Measurements from ENCODE around the gene KANSL1.

DNA sequence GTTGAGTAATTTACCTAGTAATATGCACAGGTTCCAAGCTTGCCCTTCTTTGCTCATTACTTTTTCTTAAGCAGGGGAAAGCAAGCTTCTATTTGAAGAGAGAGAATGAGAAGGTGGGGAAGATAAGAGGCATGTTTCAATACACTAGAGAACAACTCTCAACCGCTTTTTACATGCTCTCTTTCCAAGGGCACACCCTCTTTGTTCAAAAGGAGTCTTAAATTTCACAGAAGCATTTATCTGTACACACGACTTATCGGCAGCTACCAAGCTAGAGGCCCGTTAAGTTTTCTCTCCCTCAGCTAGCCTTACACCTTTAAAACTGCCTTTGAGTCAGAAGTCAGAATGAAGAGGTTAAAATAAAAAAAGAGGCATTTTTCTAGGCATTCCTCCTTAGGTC lies 114.6 kb downstream of the KANSL1 start:
- TF ChIP-seq, protein P1, sequence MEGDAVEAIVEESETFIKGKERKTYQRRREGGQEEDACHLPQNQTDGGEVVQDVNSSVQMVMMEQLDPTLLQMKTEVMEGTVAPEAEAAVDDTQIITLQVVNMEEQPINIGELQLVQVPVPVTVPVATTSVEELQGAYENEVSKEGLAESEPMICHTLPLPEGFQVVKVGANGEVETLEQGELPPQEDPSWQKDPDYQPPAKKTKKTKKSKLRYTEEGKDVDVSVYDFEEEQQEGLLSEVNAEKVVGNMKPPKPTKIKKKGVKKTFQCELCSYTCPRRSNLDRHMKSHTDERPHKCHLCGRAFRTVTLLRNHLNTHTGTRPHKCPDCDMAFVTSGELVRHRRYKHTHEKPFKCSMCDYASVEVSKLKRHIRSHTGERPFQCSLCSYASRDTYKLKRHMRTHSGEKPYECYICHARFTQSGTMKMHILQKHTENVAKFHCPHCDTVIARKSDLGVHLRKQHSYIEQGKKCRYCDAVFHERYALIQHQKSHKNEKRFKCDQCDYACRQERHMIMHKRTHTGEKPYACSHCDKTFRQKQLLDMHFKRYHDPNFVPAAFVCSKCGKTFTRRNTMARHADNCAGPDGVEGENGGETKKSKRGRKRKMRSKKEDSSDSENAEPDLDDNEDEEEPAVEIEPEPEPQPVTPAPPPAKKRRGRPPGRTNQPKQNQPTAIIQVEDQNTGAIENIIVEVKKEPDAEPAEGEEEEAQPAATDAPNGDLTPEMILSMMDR (IDR thresholded peaks at IDR 0.05; ENCODE audit: insufficient read depth, low read length, poor library complexity, severe bottlenecking) = no peak
- no peak for TF ChIP-seq EZH2phosphoT487 (conservative IDR thresholded peaks at IDR 0.05; ENCODE audit: low read length)

All from SU-DHL-6 (cell line).